ENCODE data around the gene HDAC10. TPM values are rescaled to one million over a fixed set of nuclear protein-coding genes. Genes with fewer than 3 reads are reported as not detected.

HDAC10 gene
- total and polyA plus RNA-seq, 10 of the 15 experiments (the other 5 are each of a cell fraction or from before 2014, with no cell fraction given), result 0.26 to 48.6 (median 5.0) TPM

DNA sequence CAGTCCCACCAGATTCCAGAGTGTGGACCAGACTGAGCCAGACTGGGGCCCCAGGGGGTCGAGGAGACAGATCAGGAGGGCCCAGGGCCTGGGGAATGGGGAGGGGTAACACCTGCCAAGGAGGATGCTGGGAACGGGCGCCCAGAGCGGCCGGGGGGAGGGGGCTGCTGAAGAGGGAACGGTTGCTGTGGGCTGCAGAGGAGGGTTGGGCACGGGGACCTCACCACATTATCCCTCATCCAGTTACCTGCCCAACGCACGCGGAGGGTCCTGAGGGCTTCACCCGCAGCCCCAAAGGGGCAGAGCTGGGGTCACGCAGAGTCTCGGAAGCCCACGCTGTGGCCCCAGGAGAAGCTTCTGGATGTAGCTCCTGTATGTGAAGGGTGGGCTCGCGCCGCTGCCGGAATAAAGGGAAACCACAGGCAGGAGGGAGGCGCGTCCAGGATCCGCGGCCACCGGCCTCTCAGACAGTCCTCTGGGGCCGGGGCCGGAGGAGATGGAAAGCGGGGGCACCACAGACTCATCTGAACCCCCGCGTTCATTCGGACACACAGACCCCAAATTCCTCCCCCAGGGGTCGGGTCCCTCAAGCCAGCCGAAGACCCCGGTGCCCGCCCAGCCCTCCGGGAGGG, 51.1 kb downstream of the HDAC10 start (continued):
- TF ChIP-seq CHD4 (IDR thresholded peaks at IDR 0.05) (no peak), IRF4 (IDR thresholded peaks at IDR 0.05; ENCODE audit: low read depth, low read length) (no peak), CBX3 (IDR thresholded peaks at IDR 0.05; ENCODE audit: borderline replicate concordance, low read depth) (no peak), SP1 (IDR thresholded peaks at IDR 0.05; ENCODE audit: low read depth, low read length) (no peak), JUND (IDR thresholded peaks at IDR 0.05; ENCODE audit: low read depth, low read length) (no peak), HDGF (IDR thresholded peaks at IDR 0.05) (no peak), TCF12 (IDR thresholded peaks at IDR 0.05; ENCODE audit: low read depth, low read length) (0 out of 2 replicates have a peak, but pooled peaks have one; percentile 8), ZNF24 (IDR thresholded peaks at IDR 0.05) (no peak), MTA3 (IDR thresholded peaks at IDR 0.05; ENCODE audit: borderline replicate concordance, low read length) (peak; percentile 73; the same call in 1 of the 2 replicates), YBX1 (IDR thresholded peaks at IDR 0.05) (no peak), PBX3 (IDR thresholded peaks at IDR 0.05; ENCODE audit: insufficient replicate concordance, low read depth, low read length) (peak; percentile 19), EP300 (IDR thresholded peaks at IDR 0.05; ENCODE audit: borderline replicate concordance in 1 of 2, control insufficient read depth in 1 of 2, low read depth in 2 of 2, low read length in 2 of 2) (no peak), ASH2L (IDR thresholded peaks at IDR 0.05; ENCODE audit: borderline replicate concordance, low read depth) (no peak), POLR2A (IDR thresholded peaks at IDR 0.05; ENCODE audit: low read depth, low read length) (0 out of 2 replicates have a peak, but pooled peaks have one; percentile 64), SUZ12 (IDR thresholded peaks at IDR 0.05; ENCODE audit: unreplicated experiment) (no peak), NR2F1 (conservative IDR thresholded peaks at IDR 0.05) (no peak), MAX (IDR thresholded peaks at IDR 0.05; ENCODE audit: low read depth, low read length) (no peak), ZBED1 (IDR thresholded peaks at IDR 0.05; ENCODE audit: borderline replicate concordance) (0 out of 2 replicates have a peak, but pooled peaks have one; percentile 48), RUNX3 (IDR thresholded peaks at IDR 0.05; ENCODE audit: low read length) (peak; percentile 29; the same call in 1 of the 2 replicates)
- TF ChIP-seq, protein P1, sequence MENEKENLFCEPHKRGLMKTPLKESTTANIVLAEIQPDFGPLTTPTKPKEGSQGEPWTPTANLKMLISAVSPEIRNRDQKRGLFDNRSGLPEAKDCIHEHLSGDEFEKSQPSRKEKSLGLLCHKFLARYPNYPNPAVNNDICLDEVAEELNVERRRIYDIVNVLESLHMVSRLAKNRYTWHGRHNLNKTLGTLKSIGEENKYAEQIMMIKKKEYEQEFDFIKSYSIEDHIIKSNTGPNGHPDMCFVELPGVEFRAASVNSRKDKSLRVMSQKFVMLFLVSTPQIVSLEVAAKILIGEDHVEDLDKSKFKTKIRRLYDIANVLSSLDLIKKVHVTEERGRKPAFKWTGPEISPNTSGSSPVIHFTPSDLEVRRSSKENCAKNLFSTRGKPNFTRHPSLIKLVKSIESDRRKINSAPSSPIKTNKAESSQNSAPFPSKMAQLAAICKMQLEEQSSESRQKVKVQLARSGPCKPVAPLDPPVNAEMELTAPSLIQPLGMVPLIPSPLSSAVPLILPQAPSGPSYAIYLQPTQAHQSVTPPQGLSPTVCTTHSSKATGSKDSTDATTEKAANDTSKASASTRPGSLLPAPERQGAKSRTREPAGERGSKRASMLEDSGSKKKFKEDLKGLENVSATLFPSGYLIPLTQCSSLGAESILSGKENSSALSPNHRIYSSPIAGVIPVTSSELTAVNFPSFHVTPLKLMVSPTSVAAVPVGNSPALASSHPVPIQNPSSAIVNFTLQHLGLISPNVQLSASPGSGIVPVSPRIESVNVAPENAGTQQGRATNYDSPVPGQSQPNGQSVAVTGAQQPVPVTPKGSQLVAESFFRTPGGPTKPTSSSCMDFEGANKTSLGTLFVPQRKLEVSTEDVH (IDR thresholded peaks at IDR 0.05; ENCODE audit: low read depth, partially characterized antibody), result no peak
- TF ChIP-seq, protein P2, sequence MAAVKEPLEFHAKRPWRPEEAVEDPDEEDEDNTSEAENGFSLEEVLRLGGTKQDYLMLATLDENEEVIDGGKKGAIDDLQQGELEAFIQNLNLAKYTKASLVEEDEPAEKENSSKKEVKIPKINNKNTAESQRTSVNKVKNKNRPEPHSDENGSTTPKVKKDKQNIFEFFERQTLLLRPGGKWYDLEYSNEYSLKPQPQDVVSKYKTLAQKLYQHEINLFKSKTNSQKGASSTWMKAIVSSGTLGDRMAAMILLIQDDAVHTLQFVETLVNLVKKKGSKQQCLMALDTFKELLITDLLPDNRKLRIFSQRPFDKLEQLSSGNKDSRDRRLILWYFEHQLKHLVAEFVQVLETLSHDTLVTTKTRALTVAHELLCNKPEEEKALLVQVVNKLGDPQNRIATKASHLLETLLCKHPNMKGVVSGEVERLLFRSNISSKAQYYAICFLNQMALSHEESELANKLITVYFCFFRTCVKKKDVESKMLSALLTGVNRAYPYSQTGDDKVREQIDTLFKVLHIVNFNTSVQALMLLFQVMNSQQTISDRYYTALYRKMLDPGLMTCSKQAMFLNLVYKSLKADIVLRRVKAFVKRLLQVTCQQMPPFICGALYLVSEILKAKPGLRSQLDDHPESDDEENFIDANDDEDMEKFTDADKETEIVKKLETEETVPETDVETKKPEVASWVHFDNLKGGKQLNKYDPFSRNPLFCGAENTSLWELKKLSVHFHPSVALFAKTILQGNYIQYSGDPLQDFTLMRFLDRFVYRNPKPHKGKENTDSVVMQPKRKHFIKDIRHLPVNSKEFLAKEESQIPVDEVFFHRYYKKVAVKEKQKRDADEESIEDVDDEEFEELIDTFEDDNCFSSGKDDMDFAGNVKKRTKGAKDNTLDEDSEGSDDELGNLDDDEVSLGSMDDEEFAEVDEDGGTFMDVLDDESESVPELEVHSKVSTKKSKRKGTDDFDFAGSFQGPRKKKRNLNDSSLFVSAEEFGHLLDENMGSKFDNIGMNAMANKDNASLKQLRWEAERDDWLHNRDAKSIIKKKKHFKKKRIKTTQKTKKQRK (IDR thresholded peaks at IDR 0.05; ENCODE audit: low read depth, low read length), result no peak
- TF ChIP-seq, protein P3, sequence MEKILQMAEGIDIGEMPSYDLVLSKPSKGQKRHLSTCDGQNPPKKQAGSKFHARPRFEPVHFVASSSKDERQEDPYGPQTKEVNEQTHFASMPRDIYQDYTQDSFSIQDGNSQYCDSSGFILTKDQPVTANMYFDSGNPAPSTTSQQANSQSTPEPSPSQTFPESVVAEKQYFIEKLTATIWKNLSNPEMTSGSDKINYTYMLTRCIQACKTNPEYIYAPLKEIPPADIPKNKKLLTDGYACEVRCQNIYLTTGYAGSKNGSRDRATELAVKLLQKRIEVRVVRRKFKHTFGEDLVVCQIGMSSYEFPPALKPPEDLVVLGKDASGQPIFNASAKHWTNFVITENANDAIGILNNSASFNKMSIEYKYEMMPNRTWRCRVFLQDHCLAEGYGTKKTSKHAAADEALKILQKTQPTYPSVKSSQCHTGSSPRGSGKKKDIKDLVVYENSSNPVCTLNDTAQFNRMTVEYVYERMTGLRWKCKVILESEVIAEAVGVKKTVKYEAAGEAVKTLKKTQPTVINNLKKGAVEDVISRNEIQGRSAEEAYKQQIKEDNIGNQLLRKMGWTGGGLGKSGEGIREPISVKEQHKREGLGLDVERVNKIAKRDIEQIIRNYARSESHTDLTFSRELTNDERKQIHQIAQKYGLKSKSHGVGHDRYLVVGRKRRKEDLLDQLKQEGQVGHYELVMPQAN (conservative IDR thresholded peaks at IDR 0.05), result no peak

Measured in GM12878 (cell line).